NB4 (cell line): ENCODE results near the gene NR4A1.

ENCODE experiments used
- DNase-seq: peaks from one replicate; pipeline ENCODE4 v3.0.0; 2010; ENCODE audit warnings: low read depth
- H3K4me3 ChIP-seq: one replicate; pipeline ENCODE4 v1.5.1; 2011; ENCODE audit warnings: mild to moderate bottlenecking, low read depth, low read length, moderate library complexity
- MYC ChIP-seq: IDR thresholded peaks from 2 replicates; pipeline ENCODE4 v1.6.1; 2011; ENCODE audit warnings: low read depth, low read length
- POLR2A ChIP-seq: IDR thresholded peaks from 2 replicates; pipeline ENCODE4 v1.6.1; 2011; ENCODE audit warnings: mild to moderate bottlenecking; ENCODE audit not compliant: insufficient read length; ENCODE audit errors: extremely low read depth
- TF ChIP-seq, protein P1 (sequence below): IDR thresholded peaks from 2 replicates; pipeline ENCODE4 v1.6.1; 2011; ENCODE audit warnings: low read depth, low read length
- TF ChIP-seq, protein P2 (sequence below): IDR thresholded peaks from one replicate; pipeline ENCODE4 v1.5.1; 2012; ENCODE audit warnings: low read depth, low read length

NR4A1 gene

DNA sequence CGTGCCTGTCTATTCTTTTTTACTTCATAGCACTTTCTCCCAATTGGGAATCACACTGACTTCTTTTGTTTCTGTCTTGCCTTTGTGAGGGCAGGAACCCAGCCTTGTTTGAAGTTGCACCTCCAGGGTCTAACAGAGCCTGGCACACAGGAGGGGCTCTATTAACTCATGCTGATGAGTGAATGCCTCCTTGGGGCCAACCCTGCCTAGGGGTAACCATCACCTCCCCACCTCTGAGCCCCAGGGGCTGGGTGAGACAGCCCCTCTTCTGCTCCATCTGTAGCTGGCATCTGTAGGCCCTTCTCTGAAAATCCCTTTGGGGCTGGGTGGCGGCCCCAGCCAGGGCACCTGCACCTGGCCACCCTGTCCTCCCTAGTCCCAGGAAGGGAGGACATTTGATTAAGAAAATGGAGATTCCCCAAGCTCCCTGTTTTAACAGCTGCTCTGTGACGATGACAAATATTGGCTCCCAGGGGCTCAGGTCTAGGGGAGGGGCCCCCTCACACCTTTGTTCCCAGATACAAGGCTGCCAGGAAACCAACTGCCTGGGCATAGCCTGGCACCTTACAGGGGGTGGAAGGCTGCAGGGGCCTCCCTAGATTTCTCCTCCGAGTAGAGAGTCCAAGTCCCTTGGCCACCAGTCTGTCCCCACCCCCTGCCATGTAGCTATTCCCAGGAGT lies 32.7 kb upstream of the NR4A1 start:
- DNase-seq: no peak
- no peak overlapping the region for H3K4me3 ChIP-seq
- TF ChIP-seq, protein P1, sequence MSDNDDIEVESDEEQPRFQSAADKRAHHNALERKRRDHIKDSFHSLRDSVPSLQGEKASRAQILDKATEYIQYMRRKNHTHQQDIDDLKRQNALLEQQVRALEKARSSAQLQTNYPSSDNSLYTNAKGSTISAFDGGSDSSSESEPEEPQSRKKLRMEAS: no peak
- TF ChIP-seq, protein P2, sequence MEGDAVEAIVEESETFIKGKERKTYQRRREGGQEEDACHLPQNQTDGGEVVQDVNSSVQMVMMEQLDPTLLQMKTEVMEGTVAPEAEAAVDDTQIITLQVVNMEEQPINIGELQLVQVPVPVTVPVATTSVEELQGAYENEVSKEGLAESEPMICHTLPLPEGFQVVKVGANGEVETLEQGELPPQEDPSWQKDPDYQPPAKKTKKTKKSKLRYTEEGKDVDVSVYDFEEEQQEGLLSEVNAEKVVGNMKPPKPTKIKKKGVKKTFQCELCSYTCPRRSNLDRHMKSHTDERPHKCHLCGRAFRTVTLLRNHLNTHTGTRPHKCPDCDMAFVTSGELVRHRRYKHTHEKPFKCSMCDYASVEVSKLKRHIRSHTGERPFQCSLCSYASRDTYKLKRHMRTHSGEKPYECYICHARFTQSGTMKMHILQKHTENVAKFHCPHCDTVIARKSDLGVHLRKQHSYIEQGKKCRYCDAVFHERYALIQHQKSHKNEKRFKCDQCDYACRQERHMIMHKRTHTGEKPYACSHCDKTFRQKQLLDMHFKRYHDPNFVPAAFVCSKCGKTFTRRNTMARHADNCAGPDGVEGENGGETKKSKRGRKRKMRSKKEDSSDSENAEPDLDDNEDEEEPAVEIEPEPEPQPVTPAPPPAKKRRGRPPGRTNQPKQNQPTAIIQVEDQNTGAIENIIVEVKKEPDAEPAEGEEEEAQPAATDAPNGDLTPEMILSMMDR: no peak
- TF ChIP-seq POLR2A: no peak
- TF ChIP-seq MYC: no peak

DNA sequence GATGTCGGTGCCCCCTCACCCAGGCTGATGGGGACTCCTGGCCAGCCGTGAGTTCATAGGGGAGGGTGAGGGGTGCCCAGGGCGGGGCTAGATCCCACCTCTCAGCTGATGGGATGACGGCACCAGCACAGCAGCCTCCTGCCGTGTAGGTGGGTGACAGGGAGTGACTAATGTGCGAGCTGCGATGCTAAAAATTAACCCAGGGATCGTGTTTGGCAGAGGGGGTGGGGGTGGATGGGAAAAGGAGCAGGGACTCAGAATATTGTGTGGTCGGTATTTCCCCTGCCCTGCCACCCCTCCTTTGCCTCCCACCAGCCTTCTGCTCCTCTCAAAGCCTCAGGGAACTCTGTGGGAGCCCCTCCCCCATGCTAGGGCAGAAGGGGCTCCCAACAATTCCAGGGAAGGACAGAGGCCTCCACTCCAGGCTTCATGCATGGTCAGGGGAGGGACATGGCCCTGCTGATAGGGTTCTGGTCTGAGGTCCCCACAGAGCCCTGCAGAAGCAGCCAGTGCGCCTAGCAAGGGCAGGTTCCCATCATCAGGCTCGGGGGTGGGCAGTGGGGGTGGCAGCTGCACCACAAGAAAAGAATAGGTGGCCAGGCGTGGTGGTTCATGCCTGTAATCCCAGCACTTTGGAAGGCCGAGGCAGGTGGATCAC lies 32.0 kb upstream of the NR4A1 start:
- TF ChIP-seq, protein P1: no peak
- TF ChIP-seq POLR2A (no peak), MYC (no peak)
- TF ChIP-seq, protein P2: no peak
- no peak for DNase-seq
- H3K4me3 ChIP-seq: no peak overlapping the region

DNA sequence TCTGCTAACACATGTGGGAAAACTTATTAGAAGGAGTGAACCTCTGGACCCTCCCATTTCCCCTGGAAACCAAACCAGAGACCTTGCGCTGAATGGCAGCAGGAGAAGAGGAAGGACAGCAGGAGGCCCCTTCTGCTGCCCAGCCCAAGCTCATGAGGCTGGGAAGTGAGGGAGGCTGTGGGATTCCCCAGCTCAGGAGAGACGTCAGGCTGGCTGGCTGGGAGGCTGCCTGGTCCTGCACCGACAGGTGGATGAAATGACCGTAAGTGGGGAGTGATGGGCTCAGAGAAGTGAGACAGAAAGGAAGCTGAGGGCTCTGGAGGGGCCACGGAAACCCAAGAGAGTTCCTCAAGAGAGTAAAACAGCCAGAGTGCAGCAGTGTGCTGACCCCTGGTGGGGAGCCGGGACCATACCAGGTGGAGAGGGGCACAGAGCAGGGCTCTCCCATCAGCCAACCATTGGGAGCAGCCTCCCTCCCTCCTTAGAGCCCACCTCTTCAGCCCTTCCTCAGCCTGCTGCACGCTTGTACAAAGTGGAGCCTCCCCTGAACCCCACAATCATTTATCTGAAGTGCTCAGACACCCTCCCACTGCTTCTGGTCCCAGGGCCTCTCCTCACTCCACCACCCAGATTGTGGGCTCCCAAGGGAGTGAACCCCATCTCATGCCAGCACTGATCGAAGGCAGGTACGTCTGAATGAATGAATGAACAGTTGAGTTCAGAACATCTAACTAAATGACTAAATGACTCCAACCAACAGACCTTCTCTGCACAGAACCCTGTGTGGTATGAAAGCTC lies 30.5 kb upstream of the NR4A1 start:
- no peak overlapping the region for H3K4me3 ChIP-seq
- peak; percentile 87 for DNase-seq
- TF ChIP-seq, protein P2: peak; percentile 93
- TF ChIP-seq MYC (peak; percentile 60), POLR2A (no peak)
- TF ChIP-seq, protein P1: peak; percentile 65; the same call in 1 of the 2 replicates

DNA sequence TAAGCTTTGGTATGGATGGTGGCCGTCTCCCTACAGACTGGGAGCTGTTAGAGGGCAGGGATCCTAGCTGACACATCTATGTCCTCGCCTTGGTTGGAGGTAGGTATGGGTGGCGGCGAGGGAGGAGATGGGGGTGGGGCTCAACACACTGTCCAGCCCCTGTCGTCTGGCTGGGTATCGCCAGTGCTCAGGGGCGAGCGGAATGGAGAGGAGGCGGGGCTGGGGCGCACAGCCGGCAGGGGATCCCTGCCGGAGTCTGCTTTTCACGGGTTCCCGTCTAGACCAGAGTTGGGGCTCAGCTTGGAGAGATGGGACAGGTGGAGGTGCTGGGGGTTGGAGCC lies 28.4 kb upstream of the NR4A1 start:
- DNase-seq: no peak
- TF ChIP-seq, protein P1: no peak
- TF ChIP-seq, protein P2: no peak
- TF ChIP-seq POLR2A (no peak), MYC (no peak)

DNA sequence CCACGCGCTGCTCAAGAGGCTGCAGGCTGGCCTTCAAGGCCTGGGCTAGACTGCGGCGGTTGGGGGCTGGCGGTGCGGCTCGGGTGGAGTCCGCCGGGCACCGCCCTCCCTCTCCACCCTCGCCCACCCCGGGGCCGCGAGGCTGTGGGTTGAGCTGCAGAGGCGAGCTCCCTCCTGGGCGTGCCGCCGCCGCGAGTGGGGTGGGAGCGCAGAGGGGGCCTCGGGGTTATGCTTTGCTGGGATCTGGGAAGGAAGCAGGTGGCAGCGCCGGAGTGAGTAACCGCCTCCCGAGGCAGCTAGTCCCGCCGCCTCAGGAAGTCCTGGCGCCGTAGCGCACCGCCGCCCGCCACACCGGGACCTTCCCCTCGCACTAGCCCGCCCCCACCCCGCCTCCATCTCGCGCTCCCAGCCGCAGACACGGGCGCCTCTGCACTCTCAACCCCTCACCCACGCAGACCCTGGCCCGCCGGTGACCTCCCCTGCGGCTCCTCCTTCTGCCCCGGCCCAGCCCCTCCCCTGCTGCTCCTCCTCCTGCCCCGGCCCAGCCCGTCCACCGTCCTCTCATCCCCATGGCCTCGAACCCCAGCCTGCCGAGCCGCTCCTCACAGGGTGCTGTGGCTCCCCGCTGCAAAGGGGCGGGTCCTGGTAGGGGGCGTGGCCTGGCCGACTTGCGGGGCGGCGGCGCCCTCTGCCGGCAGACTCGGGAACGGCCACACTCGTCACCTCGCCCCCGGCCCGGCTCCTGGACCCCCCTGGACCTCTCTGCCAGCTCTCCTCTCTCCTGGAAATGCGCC lies 27.9 kb upstream of the NR4A1 start:
- no peak overlapping the region for H3K4me3 ChIP-seq
- DNase-seq: peak; percentile 86
- TF ChIP-seq, protein P2: peak; percentile 82
- TF ChIP-seq, protein P1: 0 out of 2 replicates have a peak, but pooled peaks have one; percentile 15
- TF ChIP-seq POLR2A: no peak

More for the DNA sequence above, 28.4 kb upstream of the NR4A1 start:
- H3K4me3 ChIP-seq: no peak overlapping the region
